Measurements from ENCODE around the gene ASB1.

Gene ASB1

GRCh38 chr2:238459081-238459629 lies 32.4 kb downstream of the ASB1 start:
- no CpG with 5 or more reads among the region's 8 CpGs for whole genome bisulfite sequencing, 2 donors (ENCODE audit: extremely low coverage in 2 of 2, insufficient read length in 2 of 2, insufficient replicate concordance in 1 of 2)
- Histone ChIP-seq H2AK5ac (ENCODE audit: low read depth, low read length) (no peak overlapping the region), H2BK5ac (ENCODE audit: low read length) (no peak overlapping the region), H3K9ac (ENCODE audit: low read depth, low read length, poor library complexity) (no peak overlapping the region), H2BK120ac (ENCODE audit: low read depth, low read length) (no peak overlapping the region), H3K14ac (ENCODE audit: low read length) (no peak overlapping the region), H3K36me3 (replicated peaks in 1 of 2; ENCODE audit: control insufficient read depth in 2 of 2, insufficient read depth in 2 of 2, low read length in 2 of 2) (no peaks in the 10 kb centered on the region), H4K91ac (ENCODE audit: low read depth, low read length, poor library complexity) (no peak overlapping the region), H3K18ac (ENCODE audit: low read length) (peak overlapping the region; percentile 8), H3K9me3 (replicated peaks in 1 of 2; ENCODE audit: control insufficient read depth in 2 of 2, insufficient read depth in 1 of 2, low read depth in 1 of 2, low read length in 2 of 2) (peaks cover 9 to 13% of the 10 kb centered on the region in 2 donors), H3K79me1 (ENCODE audit: low read depth, low read length) (no peaks in the 10 kb centered on the region), H3K4me3 (ENCODE audit: low read length in 2 of 2) (no peak overlapping the region), H2BK12ac (ENCODE audit: low read length) (no peak overlapping the region), H2AFZ (ENCODE audit: low read length) (no peak overlapping the region), H4K8ac (ENCODE audit: low read depth, low read length) (no peak overlapping the region), H3K4me1 (ENCODE audit: control insufficient read depth in 2 of 2, insufficient read depth in 1 of 2, low read depth in 1 of 2, low read length in 2 of 2) (no peaks in the 10 kb centered on the region), H3K4ac (ENCODE audit: low read length) (no peak overlapping the region), H3K23ac (ENCODE audit: low read depth, low read length, poor library complexity) (no peak overlapping the region), H3K27me3 (ENCODE audit: control insufficient read depth in 3 of 3, insufficient read depth in 3 of 3, low read depth in 1 of 3, low read length in 3 of 3) (no peaks in the 10 kb centered on the region), H2BK15ac (ENCODE audit: low read length) (no peak overlapping the region), H3K4me2 (ENCODE audit: insufficient read depth, low read length, poor library complexity, severe bottlenecking) (no peak overlapping the region), H3K27ac (replicated peaks; ENCODE audit: low read length) (no peak overlapping the region)
- no peak for DNase-seq (ENCODE audit: low spot score)

GRCh38 chr2:238461051-238461450 lies 34.3 kb downstream of the ASB1 start:
- Histone ChIP-seq H3K23ac (ENCODE audit: low read depth, low read length, poor library complexity) (no peak overlapping the region), H3K36me3 (replicated peaks in 1 of 2; ENCODE audit: control insufficient read depth in 2 of 2, insufficient read depth in 2 of 2, low read length in 2 of 2) (no peaks in the 10 kb centered on the region), H3K4me2 (ENCODE audit: insufficient read depth, low read length, poor library complexity, severe bottlenecking) (no peak overlapping the region), H3K27me3 (ENCODE audit: control insufficient read depth in 3 of 3, insufficient read depth in 3 of 3, low read depth in 1 of 3, low read length in 3 of 3) (no peaks in the 10 kb centered on the region), H2BK120ac (ENCODE audit: low read depth, low read length) (no peak overlapping the region), H3K14ac (ENCODE audit: low read length) (peak overlapping the region; percentile 32), H2AFZ (ENCODE audit: low read length) (no peak overlapping the region), H2AK5ac (ENCODE audit: low read depth, low read length) (no peak overlapping the region), H3K9me3 (replicated peaks in 1 of 2; ENCODE audit: control insufficient read depth in 2 of 2, insufficient read depth in 1 of 2, low read depth in 1 of 2, low read length in 2 of 2) (peaks cover 5 to 6% of the 10 kb centered on the region in 2 donors), H4K8ac (ENCODE audit: low read depth, low read length) (no peak overlapping the region), H3K18ac (ENCODE audit: low read length) (no peak overlapping the region), H3K4ac (ENCODE audit: low read length) (no peak overlapping the region), H2BK5ac (ENCODE audit: low read length) (no peak overlapping the region), H3K79me1 (ENCODE audit: low read depth, low read length) (no peaks in the 10 kb centered on the region), H3K4me1 (ENCODE audit: control insufficient read depth in 2 of 2, insufficient read depth in 1 of 2, low read depth in 1 of 2, low read length in 2 of 2) (no peaks in the 10 kb centered on the region), H4K91ac (ENCODE audit: low read depth, low read length, poor library complexity) (no peak overlapping the region), H2BK12ac (ENCODE audit: low read length) (no peak overlapping the region), H2BK15ac (ENCODE audit: low read length) (no peak overlapping the region), H3K4me3 (ENCODE audit: low read length in 2 of 2) (no peak overlapping the region), H3K9ac (ENCODE audit: low read depth, low read length, poor library complexity) (no peak overlapping the region), H3K27ac (replicated peaks; ENCODE audit: low read length) (no peak overlapping the region)
- no CpG with 5 or more reads among the region's 1 CpG for WGBS, 2 donors (ENCODE audit: extremely low coverage in 2 of 2, insufficient read length in 2 of 2, insufficient replicate concordance in 1 of 2)
- DNase-seq (ENCODE audit: low spot score): no peak

GRCh38 chr2:238461491-238461890 lies 34.8 kb downstream of the ASB1 start:
- no CpG with 5 or more reads among the region's 6 CpGs for WGBS, 2 donors (ENCODE audit: extremely low coverage in 2 of 2, insufficient read length in 2 of 2, insufficient replicate concordance in 1 of 2)
- Histone ChIP-seq H3K4me1 (ENCODE audit: control insufficient read depth in 2 of 2, insufficient read depth in 1 of 2, low read depth in 1 of 2, low read length in 2 of 2) (no peaks in the 10 kb centered on the region), H2BK12ac (ENCODE audit: low read length) (no peak overlapping the region)

GRCh38 chr2:238461916-238462315 lies 35.2 kb downstream of the ASB1 start:
- H2AK5ac ChIP-seq (ENCODE audit: low read depth, low read length): no peak overlapping the region
- WGBS, 2 donors (ENCODE audit: extremely low coverage in 2 of 2, insufficient read length in 2 of 2, insufficient replicate concordance in 1 of 2): no CpG with 5 or more reads among the region's 6 CpGs

More at GRCh38 chr2:238461491-238461890, 34.8 kb downstream of the ASB1 start:
- Histone ChIP-seq H3K9ac (ENCODE audit: low read depth, low read length, poor library complexity) (no peak overlapping the region), H2AK5ac (ENCODE audit: low read depth, low read length) (no peak overlapping the region), H3K79me1 (ENCODE audit: low read depth, low read length) (no peaks in the 10 kb centered on the region), H3K36me3 (replicated peaks in 1 of 2; ENCODE audit: control insufficient read depth in 2 of 2, insufficient read depth in 2 of 2, low read length in 2 of 2) (no peaks in the 10 kb centered on the region), H3K4ac (ENCODE audit: low read length) (no peak overlapping the region), H3K18ac (ENCODE audit: low read length) (no peak overlapping the region), H4K91ac (ENCODE audit: low read depth, low read length, poor library complexity) (no peak overlapping the region), H2BK15ac (ENCODE audit: low read length) (no peak overlapping the region), H2BK120ac (ENCODE audit: low read depth, low read length) (no peak overlapping the region), H3K4me2 (ENCODE audit: insufficient read depth, low read length, poor library complexity, severe bottlenecking) (no peak overlapping the region), H3K4me3 (ENCODE audit: low read length in 2 of 2) (no peak overlapping the region), H4K8ac (ENCODE audit: low read depth, low read length) (no peak overlapping the region), H2AFZ (ENCODE audit: low read length) (no peak overlapping the region), H3K23ac (ENCODE audit: low read depth, low read length, poor library complexity) (no peak overlapping the region), H3K14ac (ENCODE audit: low read length) (no peak overlapping the region), H3K27ac (replicated peaks; ENCODE audit: low read length) (no peak overlapping the region), H2BK5ac (ENCODE audit: low read length) (no peak overlapping the region), H3K9me3 (replicated peaks in 1 of 2; ENCODE audit: control insufficient read depth in 2 of 2, insufficient read depth in 1 of 2, low read depth in 1 of 2, low read length in 2 of 2) (peaks cover 5% of the 10 kb centered on the region in 2 donors), H3K27me3 (ENCODE audit: control insufficient read depth in 3 of 3, insufficient read depth in 3 of 3, low read depth in 1 of 3, low read length in 3 of 3) (no peaks in the 10 kb centered on the region)
- DNase-seq (ENCODE audit: low spot score): no peak

More at GRCh38 chr2:238461916-238462315, 35.2 kb downstream of the ASB1 start:
- H3K23ac ChIP-seq (ENCODE audit: low read depth, low read length, poor library complexity): no peak overlapping the region
- H2BK120ac ChIP-seq (ENCODE audit: low read depth, low read length): no peak overlapping the region
- H3K18ac ChIP-seq (ENCODE audit: low read length): no peak overlapping the region
- no peak overlapping the region for H3K4me2 ChIP-seq (ENCODE audit: insufficient read depth, low read length, poor library complexity, severe bottlenecking)
- H3K9ac ChIP-seq (ENCODE audit: low read depth, low read length, poor library complexity): no peak overlapping the region
- DNase-seq (ENCODE audit: low spot score): no peak
- no peak overlapping the region for H2BK15ac ChIP-seq (ENCODE audit: low read length)
- no peak overlapping the region for H3K27ac ChIP-seq (replicated peaks; ENCODE audit: low read length)
- H3K4me1 ChIP-seq (ENCODE audit: control insufficient read depth in 2 of 2, insufficient read depth in 1 of 2, low read depth in 1 of 2, low read length in 2 of 2): no peaks in the 10 kb centered on the region
- H2BK12ac ChIP-seq (ENCODE audit: low read length): no peak overlapping the region
- no peak overlapping the region for H3K4me3 ChIP-seq (ENCODE audit: low read length in 2 of 2)
- H2AFZ ChIP-seq (ENCODE audit: low read length): no peak overlapping the region
- H3K79me1 ChIP-seq (ENCODE audit: low read depth, low read length): no peaks in the 10 kb centered on the region
- H3K14ac ChIP-seq (ENCODE audit: low read length): no peak overlapping the region
- H4K91ac ChIP-seq (ENCODE audit: low read depth, low read length, poor library complexity): no peak overlapping the region
- no peak overlapping the region for H4K8ac ChIP-seq (ENCODE audit: low read depth, low read length)
- H2BK5ac ChIP-seq (ENCODE audit: low read length): no peak overlapping the region
- H3K4ac ChIP-seq (ENCODE audit: low read length): no peak overlapping the region
- no peaks in the 10 kb centered on the region for H3K36me3 ChIP-seq (replicated peaks in 1 of 2; ENCODE audit: control insufficient read depth in 2 of 2, insufficient read depth in 2 of 2, low read length in 2 of 2)
- peaks cover 5% of the 10 kb centered on the region in 2 donors for H3K9me3 ChIP-seq (replicated peaks in 1 of 2; ENCODE audit: control insufficient read depth in 2 of 2, insufficient read depth in 1 of 2, low read depth in 1 of 2, low read length in 2 of 2)
- no peaks in the 10 kb centered on the region for H3K27me3 ChIP-seq (ENCODE audit: control insufficient read depth in 3 of 3, insufficient read depth in 3 of 3, low read depth in 1 of 3, low read length in 3 of 3)
